Fibroblast of lung (primary cell): ENCODE data around the gene DLG2. TPM values are rescaled to one million over a fixed set of nuclear protein-coding genes. Genes with fewer than 3 reads are reported as not detected.
A peak's percentile ranks its signal among the peaks of the same experiment; 100 is the strongest.

ENCODE experiments used
- DNase-seq, 2 donors: peaks; one replicate each; pipeline versions ENCODE4 v3.0.0 to v3.0.0-alpha.2; 2010; ENCODE audit warnings: low read depth in 2 of 2
- H2AFZ ChIP-seq: 2 replicates; pipeline ENCODE4 v1.5.1; 2012; ENCODE audit warnings: low read length, control low read depth, inconsistent platforms
- H3K27ac ChIP-seq: 2 replicates; pipeline ENCODE4 v1.5.1; 2011; ENCODE audit warnings: low read length, control low read depth; ENCODE audit not compliant: insufficient read depth
- H3K27me3 ChIP-seq: 2 replicates; pipeline ENCODE4 v1.5.1; 2011; ENCODE audit warnings: mild to moderate bottlenecking, low read length; ENCODE audit not compliant: control insufficient read depth, insufficient read depth
- H3K36me3 ChIP-seq: 2 replicates; pipeline ENCODE4 v1.5.1; 2011; ENCODE audit warnings: low read length; ENCODE audit not compliant: control insufficient read depth, insufficient read depth
- H3K4me1 ChIP-seq: 2 replicates; pipeline ENCODE4 v1.5.1; 2011; ENCODE audit warnings: low read length; ENCODE audit not compliant: control insufficient read depth, insufficient read depth; ENCODE audit errors: extremely low read depth
- H3K4me2 ChIP-seq: 2 replicates; pipeline ENCODE4 v1.5.1; 2011; ENCODE audit warnings: low read length, control low read depth; ENCODE audit not compliant: insufficient read depth; ENCODE audit errors: extremely low read depth
- H3K4me3 ChIP-seq, 4 experiments: fragments of 200-600 bp in 1 of 4; sonication (generic) in 1 of 4; replicated peaks in 1 of 4; 2 replicates each; pipeline ENCODE4 v1.5.1; 2011 to 2016; ENCODE audit warnings: low read length in 4 of 4, low read depth in 3 of 4, mild to moderate bottlenecking in 3 of 4, control low read depth in 2 of 4, inconsistent platforms in 1 of 4, mixed read lengths in 1 of 4; ENCODE audit not compliant: insufficient read depth in 1 of 4; ENCODE audit errors: control extremely low read depth in 1 of 4
- H3K79me2 ChIP-seq: 2 replicates; pipeline ENCODE4 v1.5.1; 2012; ENCODE audit warnings: mild to moderate bottlenecking, low read length, inconsistent platforms; ENCODE audit not compliant: control insufficient read depth, insufficient read depth
- H3K9ac ChIP-seq: 2 replicates; pipeline ENCODE4 v1.5.1; 2011; ENCODE audit warnings: mild to moderate bottlenecking, low read length, control low read depth; ENCODE audit not compliant: insufficient read depth
- H3K9me3 ChIP-seq: 2 replicates; pipeline ENCODE4 v1.5.1; 2012; ENCODE audit warnings: low read depth, low read length; ENCODE audit not compliant: control insufficient read depth, insufficient read depth
- H4K20me1 ChIP-seq: 2 replicates; pipeline ENCODE4 v1.5.1; 2011; ENCODE audit warnings: low read length; ENCODE audit not compliant: control insufficient read depth, insufficient read depth; ENCODE audit errors: extremely low read depth
- CTCF ChIP-seq, 2 donors: IDR thresholded peaks in 1 of 2; conservative IDR thresholded peaks in 1 of 2; 1 replicate in 1 of 2; 2 replicates in 1 of 2; pipeline ENCODE4 v1.5.1; 2011 to 2012; ENCODE audit warnings: low read length in 2 of 2, control low read depth in 1 of 2, inconsistent platforms in 1 of 2, low read depth in 1 of 2, mild to moderate bottlenecking in 1 of 2
- EZH2 ChIP-seq: IDR thresholded peaks from 2 replicates; pipeline ENCODE4 v1.5.1; 2012; ENCODE audit warnings: low read length, control low read depth, mild to moderate bottlenecking; ENCODE audit errors: missing control alignments
- polyA plus RNA-seq, 2 donors: library from polyadenylated mRNA; depleted of rRNA in 1 of 2; stranded (reverse) in 1 of 2; unstranded in 1 of 2; fragments of >200 nt; gene quantifications; 2 replicates each; pipeline ENCODE4 v1.2.1, GENCODE V29; 2011 to 2012; ENCODE audit warnings: missing spikeins in 1 of 2
- total RNA-seq: library from RNA; depleted of rRNA; stranded (reverse); fragments of >200 nt; gene quantifications from 2 replicates; pipeline ENCODE4 v1.2.1, GENCODE V29; 2014

The DLG2 gene
- total and polyA plus RNA-seq, 2 donors (not counting 1 experiment from before 2014, with no cell fraction given): 0.77 to 2.3 TPM

- no peaks in the 10 kb centered on the region for H3K36me3 ChIP-seq
- peak in 1 of 2 donors; percentile 61 for DNase-seq
- H3K27me3 ChIP-seq: no peaks in the 10 kb centered on the region
- H4K20me1 ChIP-seq: no peaks in the 10 kb centered on the region
- no peak overlapping the region for H3K27ac ChIP-seq
- no peaks in the 10 kb centered on the region for H3K4me1 ChIP-seq
- H3K9me3 ChIP-seq: no peaks in the 10 kb centered on the region
- H3K9ac ChIP-seq: no peak overlapping the region
- no peak for TF ChIP-seq EZH2
- no peak for TF ChIP-seq CTCF (conservative IDR thresholded peaks at IDR 0.05 in 1 of 2, IDR thresholded peaks at IDR 0.05 in 1 of 2; ENCODE audit: low read depth in 1 of 2, low read length in 2 of 2)
- no peaks in the 10 kb centered on the region for H3K79me2 ChIP-seq
- no peak overlapping the region for H2AFZ ChIP-seq
- H3K4me2 ChIP-seq: no peak overlapping the region
- no peak overlapping the region for H3K4me3 ChIP-seq
Measured at GRCh38 chr11:85052636-85053035, 574.5 kb downstream of the DLG2 start.

- Histone ChIP-seq H3K79me2 (no peaks in the 10 kb centered on the region), H3K27me3 (no peaks in the 10 kb centered on the region), H3K4me2 (no peak overlapping the region), H2AFZ (no peak overlapping the region), H3K4me1 (no peaks in the 10 kb centered on the region), H3K36me3 (no peaks in the 10 kb centered on the region), H3K27ac (no peak overlapping the region), H4K20me1 (no peaks in the 10 kb centered on the region), H3K4me3 (no peak overlapping the region), H3K9ac (no peak overlapping the region), H3K9me3 (no peaks in the 10 kb centered on the region)
- DNase-seq: no peak
- TF ChIP-seq CTCF (conservative IDR thresholded peaks at IDR 0.05 in 1 of 2, IDR thresholded peaks at IDR 0.05 in 1 of 2; ENCODE audit: low read depth in 1 of 2, low read length in 2 of 2) (no peak), EZH2 (no peak)
Measured at GRCh38 chr11:85048801-85049200, 578.3 kb downstream of the DLG2 start.

DNA sequence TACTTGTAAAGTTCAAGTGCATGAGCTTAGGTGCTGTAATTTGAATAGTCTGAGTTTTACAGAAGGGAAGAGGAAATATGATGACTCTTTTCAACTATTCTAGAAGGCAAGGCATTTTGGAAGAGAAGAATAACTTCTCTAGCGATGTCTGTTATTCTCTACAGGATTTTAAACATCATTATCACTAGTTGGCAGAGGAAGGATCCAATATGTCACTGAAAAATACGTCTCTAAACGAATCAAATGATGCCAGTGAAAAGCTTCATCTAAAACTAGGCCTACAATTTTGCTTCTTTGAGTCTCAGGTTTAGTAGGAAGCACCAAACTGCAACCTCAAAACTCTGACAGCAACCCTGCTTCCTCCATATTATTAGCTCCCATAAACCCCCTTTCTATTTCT, 581.4 kb downstream of the DLG2 start:
- H4K20me1 ChIP-seq: no peaks in the 10 kb centered on the region
- H3K36me3 ChIP-seq: no peaks in the 10 kb centered on the region
- no peak overlapping the region for H3K9ac ChIP-seq
- no peaks in the 10 kb centered on the region for H3K27me3 ChIP-seq
- TF ChIP-seq EZH2: no peak
- no peak for TF ChIP-seq CTCF (conservative IDR thresholded peaks at IDR 0.05 in 1 of 2, IDR thresholded peaks at IDR 0.05 in 1 of 2; ENCODE audit: low read depth in 1 of 2, low read length in 2 of 2)
- no peak for DNase-seq
- no peaks in the 10 kb centered on the region for H3K9me3 ChIP-seq
- no peak overlapping the region for H3K4me3 ChIP-seq
- H3K4me2 ChIP-seq: no peak overlapping the region
- H3K79me2 ChIP-seq: no peaks in the 10 kb centered on the region
- H3K27ac ChIP-seq: no peak overlapping the region
- H2AFZ ChIP-seq: no peak overlapping the region
- no peaks in the 10 kb centered on the region for H3K4me1 ChIP-seq
